Gastroesophageal sphincter (tissue), 3 donors: ENCODE results near the gene FARS2.

Experiments used
- EP300 ChIP-seq: sonication (generic); formaldehyde crosslinking; IDR thresholded peaks from one replicate; pipeline ENCODE4 v1.6.1; 2017; ENCODE audit warnings: antibody characterized with exemption, mild to moderate bottlenecking
- POLR2A ChIP-seq, 2 donors: fragments of 450-650 bp; IDR thresholded peaks; one replicate each; pipeline ENCODE4 v1.6.1; 2017; ENCODE audit warnings: antibody characterized with exemption in 2 of 2, mild to moderate bottlenecking in 2 of 2, moderate library complexity in 1 of 2
- POLR2AphosphoS5 ChIP-seq: sonication (generic); formaldehyde crosslinking; IDR thresholded peaks from one replicate; pipeline ENCODE4 v1.6.1; 2017; ENCODE audit warnings: antibody characterized with exemption
- TF ChIP-seq, protein P1 (sequence below), 4 experiments: fragments of 200-600 bp in 2 of 4; fragments of 450-650 bp in 2 of 4; sonication (generic) in 1 of 4; IDR thresholded peaks; one replicate each; pipeline ENCODE4 v1.5.1; 2017 to 2019; ENCODE audit warnings: antibody characterized with exemption in 4 of 4, mild to moderate bottlenecking in 2 of 4, moderate library complexity in 2 of 4

DNA sequence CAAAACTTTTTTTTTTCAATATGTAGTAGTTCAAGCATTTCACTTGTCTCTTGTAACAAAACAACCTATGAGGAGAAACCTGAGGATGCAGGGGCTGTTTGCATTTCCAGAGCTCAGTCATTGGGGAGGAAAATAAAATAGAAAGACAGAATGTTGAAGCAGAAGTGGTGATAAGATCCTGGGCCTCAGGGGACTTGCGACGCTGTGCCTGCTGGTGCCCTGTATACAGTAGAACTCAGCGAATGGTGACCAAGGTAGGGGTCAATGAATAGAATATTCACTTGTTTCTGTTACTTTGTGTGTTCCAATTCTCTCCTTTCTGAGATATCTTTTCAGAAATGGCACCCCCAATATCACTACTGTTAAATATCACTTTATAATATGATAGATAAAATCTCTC, 271.6 kb downstream of the FARS2 start:
- TF ChIP-seq, protein P1, sequence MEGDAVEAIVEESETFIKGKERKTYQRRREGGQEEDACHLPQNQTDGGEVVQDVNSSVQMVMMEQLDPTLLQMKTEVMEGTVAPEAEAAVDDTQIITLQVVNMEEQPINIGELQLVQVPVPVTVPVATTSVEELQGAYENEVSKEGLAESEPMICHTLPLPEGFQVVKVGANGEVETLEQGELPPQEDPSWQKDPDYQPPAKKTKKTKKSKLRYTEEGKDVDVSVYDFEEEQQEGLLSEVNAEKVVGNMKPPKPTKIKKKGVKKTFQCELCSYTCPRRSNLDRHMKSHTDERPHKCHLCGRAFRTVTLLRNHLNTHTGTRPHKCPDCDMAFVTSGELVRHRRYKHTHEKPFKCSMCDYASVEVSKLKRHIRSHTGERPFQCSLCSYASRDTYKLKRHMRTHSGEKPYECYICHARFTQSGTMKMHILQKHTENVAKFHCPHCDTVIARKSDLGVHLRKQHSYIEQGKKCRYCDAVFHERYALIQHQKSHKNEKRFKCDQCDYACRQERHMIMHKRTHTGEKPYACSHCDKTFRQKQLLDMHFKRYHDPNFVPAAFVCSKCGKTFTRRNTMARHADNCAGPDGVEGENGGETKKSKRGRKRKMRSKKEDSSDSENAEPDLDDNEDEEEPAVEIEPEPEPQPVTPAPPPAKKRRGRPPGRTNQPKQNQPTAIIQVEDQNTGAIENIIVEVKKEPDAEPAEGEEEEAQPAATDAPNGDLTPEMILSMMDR (IDR thresholded peaks at IDR 0.05), result no peak
- no peak for TF ChIP-seq POLR2A (IDR thresholded peaks at IDR 0.05)
- TF ChIP-seq EP300, result no peak
- no peak for TF ChIP-seq POLR2AphosphoS5
